ENCODE data around the gene NQO1. TPM values are rescaled to one million over a fixed set of nuclear protein-coding genes. Genes with fewer than 3 reads are reported as not detected.

Gene NQO1
- total and polyA plus RNA-seq, 2 of the 8 experiments (the other 6 are each of a cell fraction or from before 2014, with no cell fraction given) = 32.7 to 45.7 TPM

- Histone ChIP-seq H3K79me1 (ENCODE audit: low read depth, low read length) (no peaks in the 10 kb centered on the region), H2BK20ac (ENCODE audit: low read length) (no peak overlapping the region), H3K23ac (ENCODE audit: insufficient read length) (no peak overlapping the region), H3K23me2 (ENCODE audit: low read depth, low read length) (no peaks in the 10 kb centered on the region; the same call in 1 of the 2 replicates), H3K14ac (ENCODE audit: insufficient read length) (no peak overlapping the region), H3K27me3 (replicated peaks in 1 of 4; ENCODE audit: control insufficient read depth in 3 of 4, extremely low read depth in 1 of 4, insufficient read depth in 3 of 4, low read length in 3 of 4) (no peaks in the 10 kb centered on the region), H3K9ac (replicated peaks in 1 of 4; ENCODE audit: extremely low read depth in 1 of 4, low read depth in 3 of 4, low read length in 3 of 4) (no peak overlapping the region), H4K20me1 (replicated peaks in 1 of 2; ENCODE audit: control insufficient read depth in 1 of 2, insufficient read depth in 2 of 2, low read length in 2 of 2) (no peaks in the 10 kb centered on the region), H3K4me3 (ENCODE audit: extremely low read depth in 1 of 4, insufficient read depth in 2 of 4, low read depth in 3 of 4, low read length in 4 of 4) (no peak overlapping the region), H4K5ac (ENCODE audit: insufficient read length, low read depth, low read length) (no peak overlapping the region), H3K79me2 (ENCODE audit: control insufficient read depth in 1 of 2, insufficient read depth in 2 of 2, low read length in 2 of 2) (no peaks in the 10 kb centered on the region), H3K18ac (ENCODE audit: extremely low read depth, low read length) (no peak overlapping the region), H4K8ac (ENCODE audit: extremely low read depth, insufficient read depth, low read length) (no peak overlapping the region), H4K91ac (replicated peaks; ENCODE audit: insufficient read length, low read length) (no peak overlapping the region), H3K36me3 (ENCODE audit: control insufficient read depth in 2 of 4, insufficient read depth in 4 of 4, low read length in 3 of 4) (peaks cover 0 to 3% (median under 1%) of the 10 kb centered on the region in 4 experiments; a peak in 2 of 8 replicates), H2BK5ac (ENCODE audit: low read depth, low read length) (no peak overlapping the region), H3K4me1 (replicated peaks in 1 of 4; ENCODE audit: control insufficient read depth in 3 of 4, insufficient read depth in 4 of 4, low read length in 3 of 4) (no peaks in the 10 kb centered on the region), H2BK12ac (ENCODE audit: low read depth, low read length) (no peak overlapping the region), H2AK5ac (ENCODE audit: low read depth, low read length) (no peak overlapping the region), H2AFZ (ENCODE audit: low read length) (no peak overlapping the region), H3K4me2 (ENCODE audit: insufficient read depth in 1 of 2, low read depth in 2 of 2, low read length in 2 of 2) (no peak overlapping the region), H3K27ac (ENCODE audit: low read depth, low read length) (no peak overlapping the region), H2BK15ac (ENCODE audit: low read length) (no peak overlapping the region), H2BK120ac (replicated peaks; ENCODE audit: low read depth, low read length) (no peak overlapping the region), H3K9me3 (ENCODE audit: insufficient read depth in 2 of 2, low read depth in 1 of 2, low read length in 1 of 2) (no peaks in the 10 kb centered on the region), H3K4ac (replicated peaks; ENCODE audit: insufficient read length, low read depth, low read length) (no peak overlapping the region), H3K56ac (replicated peaks; ENCODE audit: insufficient read length, low read depth, low read length) (no peak overlapping the region)
- TF ChIP-seq POLR2AphosphoS5 (IDR thresholded peaks at IDR 0.05; ENCODE audit: low read depth, low read length) (no peak), BCL11A (IDR thresholded peaks at IDR 0.05; ENCODE audit: low read depth in 2 of 2, low read length in 2 of 2) (no peak), SUZ12 (IDR thresholded peaks at IDR 0.05; ENCODE audit: low read length) (no peak), GTF2F1 (IDR thresholded peaks at IDR 0.05; ENCODE audit: borderline replicate concordance, low read depth, low read length) (no peak), BACH1 (IDR thresholded peaks at IDR 0.05; ENCODE audit: low read length) (no peak)
- no peak for FAIRE-seq
- 100% methylated on average over 1 of the region's 2 CpGs; no CpG with 5 or more reads in 1 of the 2 experiments for WGBS, 2 experiments (ENCODE audit: extremely low coverage in 1 of 2, insufficient coverage in 1 of 2, insufficient read length in 1 of 2, insufficient replicate concordance in 2 of 2, low coverage in 1 of 2, low lambda C conversion rate in 2 of 2, missing lambda C conversion rate in 1 of 2)
- ChIA-PET CTCF (ENCODE audit: partially characterized antibody) (interaction anchor here (0.9 to 7.5 kb wide), 5 partner anchors 17 to 92 kb away, joined by 3 to 88 read pairs (median 5); partner anchors contain the start of genes NOB1 and NQO1), POLR2A (ENCODE audit: partially characterized antibody) (interaction anchor here (2.8 kb wide), 1 partner anchor 19 kb away, joined by 11 read pairs; the partner anchor contains the start of gene NQO1)
- DNase-seq (ENCODE audit: low read depth in 1 of 2, low spot score in 2 of 2) = peak in 1 of 2 experiments; percentile 13
Measured at GRCh38 chr16:69706975-69707340, 19.4 kb downstream of the NQO1 start.

Measured in H1 (cell line).